ENCODE results near the gene CDHR3.
A peak's percentile ranks its signal among the peaks of the same experiment; 100 is the strongest.

Gene CDHR3

GRCh38 chr7:106050746-106051117, 87.7 kb downstream of the CDHR3 start:
- DNase-seq (ENCODE audit: low spot score), result no peak

DNA sequence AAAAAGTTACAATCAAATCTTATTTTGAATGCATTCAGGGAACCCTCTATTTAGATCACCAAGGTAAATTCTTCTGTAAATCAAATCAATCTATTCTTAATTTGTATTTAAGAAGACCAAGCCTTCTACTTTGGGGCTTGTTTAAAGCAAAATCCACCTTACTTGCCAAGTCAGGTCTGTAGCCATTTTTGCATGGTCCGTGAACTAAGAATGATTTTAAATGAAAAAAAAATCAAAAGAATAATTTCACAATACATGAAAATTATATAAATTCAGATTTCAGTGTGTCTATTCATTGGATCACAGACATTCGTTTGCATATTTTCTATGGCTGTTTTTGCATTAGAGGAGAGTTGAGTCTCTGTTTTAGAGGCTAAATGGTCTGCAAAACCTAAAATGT, 89.6 kb downstream of the CDHR3 start:
- no peak for DNase-seq (ENCODE audit: low spot score)

DNA sequence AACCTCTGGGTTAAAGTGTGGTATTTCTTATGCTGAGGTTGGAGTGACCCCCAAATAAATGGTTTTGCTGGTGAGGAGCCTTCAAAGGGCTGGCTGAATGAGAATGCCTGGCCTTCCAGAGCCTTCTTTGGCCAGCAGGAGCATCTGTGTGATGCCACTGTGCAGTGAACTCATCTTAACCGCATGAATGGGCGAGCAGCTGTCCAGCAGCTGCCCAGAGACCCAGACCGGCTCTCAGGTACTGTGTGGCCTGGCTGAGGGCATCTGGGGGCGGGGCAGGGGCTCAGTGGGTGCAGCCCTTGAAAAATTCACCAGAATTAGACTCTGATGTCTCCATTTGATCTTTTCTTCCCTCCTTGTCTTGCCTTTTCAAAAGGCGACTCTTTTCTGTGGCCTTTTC, 90.0 kb downstream of the CDHR3 start:
- DNase-seq (ENCODE audit: low spot score), result no peak

DNA sequence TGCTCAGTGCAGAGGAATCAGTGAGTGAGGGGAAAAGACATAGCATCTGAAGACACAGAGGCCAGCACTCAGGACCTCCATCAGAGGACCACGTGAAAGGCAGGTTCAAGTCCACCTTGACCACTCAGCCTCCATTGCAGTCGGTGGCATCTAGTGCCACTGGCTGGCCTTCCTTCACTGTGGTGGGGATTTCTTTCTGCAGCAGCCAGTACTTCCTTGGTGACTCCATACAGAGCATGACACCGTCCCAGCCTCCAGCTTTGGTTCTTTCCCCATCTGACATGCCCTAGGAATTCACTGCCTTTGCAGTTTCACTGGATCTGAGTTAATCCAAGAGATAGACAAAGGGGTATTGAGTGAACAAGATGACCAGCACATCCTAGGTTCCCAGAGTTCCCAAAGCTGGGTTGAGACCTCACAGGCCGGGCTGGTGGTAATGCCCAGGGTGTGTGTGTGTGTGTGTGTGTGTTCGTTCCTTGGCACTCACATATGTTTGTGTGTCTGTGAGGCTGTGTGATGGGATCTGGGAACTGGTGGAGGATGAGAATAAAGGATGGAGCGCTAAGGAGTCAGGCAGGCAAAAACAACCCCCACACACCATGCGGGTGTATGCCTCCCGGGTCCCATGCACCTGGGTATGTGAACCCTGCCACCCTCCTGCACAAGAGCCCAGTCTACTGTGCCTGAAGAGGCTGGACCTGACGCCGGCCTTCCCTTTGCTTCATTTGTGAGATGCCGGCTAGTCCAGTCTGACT, 91.3 kb downstream of the CDHR3 start:
- no peak for DNase-seq (ENCODE audit: low spot score)

- no peak for DNase-seq (ENCODE audit: low spot score)
Observed at GRCh38 chr7:106054971-106055532, 92.0 kb downstream of the CDHR3 start.

DNA sequence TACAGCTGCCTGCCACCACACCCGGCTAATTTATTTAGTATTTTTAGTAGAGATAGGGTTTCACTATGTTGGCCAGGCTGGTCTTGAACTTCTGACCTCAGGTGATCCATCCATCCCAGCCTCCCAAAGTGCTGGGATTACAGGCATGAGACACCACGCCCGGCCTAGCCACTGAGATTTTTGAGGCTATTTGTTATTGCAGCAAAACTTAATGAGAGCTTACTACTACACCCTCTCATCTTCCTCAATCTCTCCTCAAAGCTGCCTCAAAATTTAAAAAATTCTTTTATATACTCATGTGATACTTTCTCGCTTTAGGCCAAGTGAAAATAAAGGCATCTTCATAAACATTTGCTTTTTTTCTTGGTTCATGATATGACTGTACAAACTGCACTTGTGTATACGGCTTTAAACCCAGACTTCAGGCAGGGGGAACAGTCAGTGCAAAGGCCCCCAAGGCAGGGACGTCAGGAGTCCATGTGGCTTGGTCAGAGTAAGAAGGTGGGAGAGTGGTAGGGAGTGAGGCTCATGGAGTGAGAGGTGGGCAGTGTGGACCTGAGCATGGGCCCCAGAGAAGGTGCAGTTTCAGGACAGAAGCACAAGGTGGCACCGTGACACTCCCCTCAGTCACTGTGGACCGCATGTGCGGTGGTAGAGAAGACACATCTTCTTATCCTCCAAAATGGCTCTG, 93.6 kb downstream of the CDHR3 start:
- DNase-seq (ENCODE audit: low spot score), result peak; percentile 82

DNA sequence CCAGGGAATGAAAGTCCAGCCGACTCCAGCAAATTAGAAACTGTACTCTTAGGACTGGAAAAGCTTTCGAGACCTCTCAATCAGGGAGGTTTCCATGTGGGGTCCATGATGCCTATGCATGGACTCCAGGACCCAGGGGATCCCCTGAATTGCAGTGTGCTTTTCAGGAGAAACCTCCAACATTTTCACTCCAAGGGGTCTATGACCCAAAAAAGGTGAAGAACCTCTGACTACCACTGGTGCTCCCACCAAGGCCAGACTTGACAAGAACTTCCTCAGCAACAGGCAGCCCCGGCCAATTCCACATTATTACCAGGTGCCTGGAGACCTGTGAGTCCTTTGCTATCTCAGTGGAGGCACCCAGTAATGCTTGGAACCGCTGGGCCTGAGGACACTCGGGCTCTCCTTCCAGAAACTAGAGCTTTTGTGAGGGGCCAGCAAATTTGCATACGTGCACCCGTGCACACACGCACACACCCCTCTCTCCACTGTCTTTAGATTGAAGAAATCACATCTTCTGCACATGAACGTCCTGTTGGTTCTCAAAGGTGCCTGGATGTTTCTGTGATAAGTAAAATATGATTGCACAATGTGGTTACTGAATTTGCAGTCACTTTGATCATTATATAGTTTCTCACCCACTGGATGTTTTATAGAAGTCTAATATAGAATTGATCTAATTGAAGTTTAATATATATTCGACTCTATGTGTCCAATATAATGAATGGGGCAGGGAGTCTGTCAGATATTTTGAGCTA, 94.3 kb downstream of the CDHR3 start:
- no peak for DNase-seq (ENCODE audit: low spot score)

DNA sequence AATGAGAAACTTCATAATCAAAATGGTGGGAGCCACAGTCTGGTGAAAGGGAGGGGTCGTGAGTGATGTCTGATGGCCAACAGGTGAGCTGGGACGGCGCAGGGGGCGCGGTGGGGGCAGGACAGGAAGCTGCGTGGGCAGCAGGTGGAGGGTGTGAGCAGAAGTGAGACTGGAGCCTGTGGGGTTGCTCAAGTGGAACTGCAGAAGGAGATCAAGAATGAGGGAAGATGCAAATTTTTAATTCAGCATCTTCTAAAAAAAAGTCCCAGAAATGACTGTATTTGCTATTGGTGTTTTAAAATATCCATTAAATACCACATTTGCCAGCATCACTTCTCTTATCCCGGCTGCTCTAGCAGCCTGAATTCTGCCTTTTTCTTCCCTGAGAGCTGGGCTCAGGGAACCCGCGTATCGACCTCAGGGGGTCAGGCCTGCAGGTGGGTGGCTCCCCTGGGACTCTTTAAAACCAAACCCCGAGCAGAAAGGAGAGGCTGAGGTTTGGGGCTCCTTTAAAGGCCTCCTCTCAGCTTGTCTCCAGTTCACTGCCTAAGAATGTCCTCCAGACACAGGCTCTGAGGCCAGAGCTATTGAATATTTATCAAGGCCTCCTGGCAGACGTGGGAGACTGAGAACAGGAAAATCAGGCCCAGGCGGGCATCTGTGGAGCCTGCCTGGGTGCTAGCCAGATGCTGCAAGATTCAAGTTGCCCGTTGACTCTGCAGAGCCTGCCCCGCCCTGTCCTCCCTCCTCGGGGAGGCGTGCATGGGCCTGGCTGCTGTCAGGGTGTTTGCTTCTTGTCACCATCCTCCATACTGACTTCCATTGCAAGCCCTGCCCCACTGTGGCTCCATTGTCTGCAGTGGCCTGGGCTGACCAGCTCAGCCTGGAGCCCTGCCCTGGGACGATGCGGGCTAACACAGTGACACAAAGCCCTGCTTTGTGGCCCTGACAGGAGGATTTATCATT, 95.2 kb downstream of the CDHR3 start:
- no peak for DNase-seq (ENCODE audit: low spot score)

DNA sequence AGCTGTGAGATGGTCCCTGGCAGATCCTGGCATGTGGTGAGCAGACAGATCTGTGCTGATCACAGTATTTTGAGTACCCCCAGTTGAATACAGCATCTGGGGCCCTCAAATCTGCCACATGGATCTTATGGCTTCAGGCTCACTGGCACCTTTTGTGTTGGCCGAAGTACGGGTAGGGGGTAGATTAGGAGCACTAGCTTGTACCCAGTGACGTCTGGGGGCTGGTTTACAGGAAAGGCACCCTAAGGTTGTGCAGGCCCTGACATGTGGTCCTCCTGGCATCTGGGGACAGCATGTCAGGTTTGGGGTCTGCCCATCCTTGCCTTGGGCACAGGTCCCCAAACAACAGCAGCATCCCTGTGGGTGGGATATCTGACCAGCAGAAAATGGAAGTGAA, 95.9 kb downstream of the CDHR3 start:
- DNase-seq (ENCODE audit: low spot score), result no peak

GRCh38 chr7:106059556-106059955, 96.5 kb downstream of the CDHR3 start:
- DNase-seq (ENCODE audit: low spot score), result no peak

DNA sequence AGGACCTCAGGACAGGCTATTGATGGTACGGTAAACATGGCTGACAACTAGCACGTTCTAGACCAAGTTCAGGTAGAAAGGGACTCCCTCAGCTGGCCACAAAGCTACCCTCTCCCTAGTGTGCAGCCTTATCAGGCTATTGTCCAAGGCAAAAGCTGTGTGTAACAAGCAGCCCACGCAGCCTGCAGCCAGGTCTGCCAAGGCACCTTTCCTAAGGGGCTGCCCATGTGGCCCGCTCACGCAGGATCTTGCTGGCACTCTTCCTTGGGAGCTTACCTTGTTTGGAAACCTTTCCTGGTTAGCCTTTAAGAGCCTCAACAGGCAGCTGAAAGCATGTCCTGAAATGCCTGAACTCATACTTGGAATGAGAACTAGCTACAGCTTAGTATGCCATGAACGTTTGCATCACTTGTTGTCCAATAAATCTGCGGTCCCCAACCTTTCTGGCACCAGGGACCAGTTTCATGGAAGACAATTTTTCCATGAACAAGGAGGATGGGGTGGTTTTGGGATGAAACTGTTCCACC, 97.4 kb downstream of the CDHR3 start:
- DNase-seq (ENCODE audit: low spot score), result no peak

DNA sequence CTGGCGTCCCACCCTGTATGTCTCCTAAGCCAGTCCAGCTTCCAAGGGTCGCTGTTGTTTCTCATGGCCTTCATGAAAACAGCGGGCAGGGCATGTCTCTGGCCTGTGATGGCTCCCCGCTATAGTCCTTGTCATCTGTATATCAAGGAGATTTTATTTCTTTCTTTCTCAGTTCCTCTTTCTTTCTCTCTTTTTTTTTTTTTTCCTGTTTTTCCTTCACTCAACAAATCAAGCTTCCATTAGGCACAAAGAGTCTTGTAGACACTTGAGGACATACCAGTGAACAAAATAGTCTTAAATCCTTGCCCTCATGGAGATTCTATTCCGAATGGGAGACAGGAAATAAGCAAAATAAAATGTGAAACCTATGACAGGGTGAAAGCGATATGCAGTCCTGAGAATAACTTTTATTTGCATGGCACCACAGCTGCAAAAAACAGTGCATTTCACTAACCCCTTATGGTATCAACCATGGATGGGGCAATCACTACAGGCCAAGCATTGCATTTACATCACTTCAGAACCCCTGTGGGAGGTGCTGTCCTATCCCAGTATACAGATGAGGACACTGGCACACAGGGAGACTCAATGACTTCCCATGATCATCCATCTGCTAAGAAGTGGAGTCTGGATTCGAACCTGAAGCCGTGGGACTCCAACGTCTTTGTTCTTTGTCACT, 98.4 kb downstream of the CDHR3 start:
- DNase-seq (ENCODE audit: low spot score), result no peak

DNA sequence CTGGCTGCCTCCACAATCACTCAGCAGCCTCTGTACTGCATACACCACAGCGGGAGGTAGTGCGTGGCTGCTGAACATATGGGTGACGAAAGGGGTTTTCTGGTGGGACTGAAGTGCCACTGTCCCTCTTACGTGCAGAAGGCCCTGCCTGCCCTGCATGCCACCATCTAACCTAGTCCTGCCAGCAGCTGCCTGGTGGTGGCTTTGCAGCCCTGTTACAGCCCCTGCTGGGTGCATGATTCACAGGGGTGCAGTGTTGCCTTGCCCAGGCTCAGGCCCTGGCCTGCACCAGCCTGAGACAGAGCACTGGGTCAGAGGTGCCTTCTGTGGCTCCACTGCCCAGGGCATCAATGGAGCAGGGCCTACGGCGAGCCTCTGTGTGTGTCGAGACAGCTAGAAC, 98.9 kb downstream of the CDHR3 start:
- peak; percentile 57 for DNase-seq (ENCODE audit: low spot score)

GRCh38 chr7:106062521-106062931, 99.5 kb downstream of the CDHR3 start:
- peak; percentile 37 for DNase-seq (ENCODE audit: low spot score)

DNA sequence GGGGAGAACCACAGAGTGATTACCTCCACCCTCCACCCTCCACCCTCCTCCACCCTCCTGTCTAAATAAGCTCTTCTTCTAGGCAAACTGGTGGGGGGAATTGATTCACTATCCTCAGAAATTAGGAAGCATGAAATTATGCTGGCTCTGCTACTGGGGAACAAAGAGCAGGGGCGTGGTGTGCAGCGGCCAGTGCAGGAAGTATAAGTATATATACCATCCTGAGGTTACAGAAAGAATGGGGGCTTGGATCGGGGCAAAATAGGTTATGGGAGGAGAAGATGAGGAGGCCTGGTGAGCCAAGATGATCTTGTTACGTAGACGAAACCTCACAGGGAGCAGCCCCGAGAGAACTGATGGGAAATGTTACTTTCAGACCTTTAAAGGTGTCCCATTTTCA, 100.0 kb downstream of the CDHR3 start:
- peak; percentile 45 for DNase-seq (ENCODE audit: low spot score)

DNA sequence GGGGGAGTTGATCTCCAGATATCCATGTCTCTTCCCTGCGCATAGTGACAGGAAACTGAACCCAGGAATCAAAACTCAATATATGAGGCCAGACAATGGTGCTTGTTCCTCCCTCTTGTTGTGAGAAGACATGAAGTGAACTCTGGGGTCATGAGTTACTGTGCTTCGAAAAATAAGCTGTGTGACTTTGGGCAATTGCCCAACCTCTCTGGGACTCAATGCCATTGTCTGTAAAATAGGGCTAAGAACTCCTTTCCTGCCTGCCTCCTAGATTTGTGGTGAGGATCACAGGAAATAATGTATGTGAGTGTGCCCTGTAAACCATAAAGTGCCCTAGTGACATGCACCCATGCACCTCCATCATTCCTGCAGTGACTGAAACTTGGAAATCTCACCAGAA, 100.6 kb downstream of the CDHR3 start:
- DNase-seq (ENCODE audit: low spot score), result no peak

GRCh38 chr7:106064316-106064715, 101.3 kb downstream of the CDHR3 start:
- DNase-seq (ENCODE audit: low spot score), result no peak

- peak; percentile 97 for DNase-seq (ENCODE audit: low spot score)
Observed at GRCh38 chr7:106064771-106065574, 101.9 kb downstream of the CDHR3 start.

- peak; percentile 45 for DNase-seq (ENCODE audit: low spot score)
Observed at GRCh38 chr7:106065575-106066500, 102.8 kb downstream of the CDHR3 start.
